Loucy (cell line): ENCODE data around the gene KRTAP10-10.
"Not testable (repeated sequence)": the region's sequence is repeated elsewhere in the genome, so short reads cannot be mapped to it uniquely, and the experiment has no call there.

Experiments
- H2AFZ ChIP-seq: fragments of 200-600 bp; sonication (generic); 2 replicates; pipeline ENCODE4 v1.6.0; 2016; ENCODE audit warnings: antibody characterized with exemption, mild to moderate bottlenecking, low read length, moderate library complexity
- H3F3A ChIP-seq: fragments of 200-600 bp; 2 replicates; pipeline ENCODE4 v1.6.0; 2016; ENCODE audit warnings: antibody characterized with exemption, low read depth, mild to moderate bottlenecking
- H3K27me3 ChIP-seq: fragments of 200-600 bp; sonication (generic); 2 replicates; pipeline ENCODE4 v1.6.1; 2014; ENCODE audit warnings: low read length, mild to moderate bottlenecking; ENCODE audit not compliant: insufficient read depth, poor library complexity, severe bottlenecking
- H3K36me3 ChIP-seq: fragments of 200-600 bp; sonication (generic); 2 replicates; pipeline ENCODE4 v1.6.1; 2016; ENCODE audit warnings: low read length; ENCODE audit not compliant: insufficient read depth
- H3K4me1 ChIP-seq: fragments of 200-600 bp; sonication (generic); 2 replicates; pipeline ENCODE4 v1.5.1; 2014; ENCODE audit warnings: low read length, mild to moderate bottlenecking; ENCODE audit not compliant: insufficient read depth, poor library complexity, severe bottlenecking
- H3K4me2 ChIP-seq: fragments of 200-600 bp; sonication (generic); 2 replicates; pipeline ENCODE4 v1.6.0; 2014; ENCODE audit warnings: antibody characterized with exemption, low read length, low read depth, mild to moderate bottlenecking; ENCODE audit not compliant: poor library complexity, severe bottlenecking
- H3K4me3 ChIP-seq: fragments of 200-600 bp; sonication (generic); 2 replicates; pipeline ENCODE4 v1.5.1; 2014; ENCODE audit warnings: low read length, mild to moderate bottlenecking, mixed read lengths; ENCODE audit not compliant: poor library complexity, severe bottlenecking
- H3K79me2 ChIP-seq: fragments of 200-600 bp; sonication (generic); 2 replicates; pipeline ENCODE4 v1.6.1; 2014; ENCODE audit warnings: low read length; ENCODE audit not compliant: insufficient read depth
- H3K9ac ChIP-seq: fragments of 200-600 bp; sonication (generic); 2 replicates; pipeline ENCODE4 v1.6.0; 2014; ENCODE audit warnings: mild to moderate bottlenecking, low read depth, low read length, moderate library complexity; ENCODE audit not compliant: poor library complexity, severe bottlenecking
- H3K9me2 ChIP-seq: fragments of 200-600 bp; sonication (generic); replicated peaks from 2 replicates; pipeline ENCODE4 v1.6.1; 2016; ENCODE audit warnings: low read depth, low read length, mixed read lengths
- H3K9me3 ChIP-seq: fragments of 200-600 bp; sonication (generic); 2 replicates; pipeline ENCODE4 v1.6.1; 2014; ENCODE audit warnings: mild to moderate bottlenecking, antibody characterized with exemption, low read length, low read depth; ENCODE audit not compliant: insufficient read depth
- H4K20me1 ChIP-seq: fragments of 200-600 bp; sonication (generic); 2 replicates; pipeline ENCODE4 v1.6.0; 2014; ENCODE audit warnings: antibody characterized with exemption, low read length, mild to moderate bottlenecking; ENCODE audit not compliant: insufficient read depth, poor library complexity, severe bottlenecking
- CTCF ChIP-seq: fragments of 200-600 bp; sonication (generic); conservative IDR thresholded peaks from 2 replicates; pipeline ENCODE4 v1.5.1; 2014; ENCODE audit warnings: mild to moderate bottlenecking, antibody characterized with exemption, low read length
- EZH2phosphoT487 ChIP-seq: fragments of 200-600 bp; IDR thresholded peaks from 2 replicates; pipeline ENCODE4 v1.6.1; 2018; ENCODE audit warnings: antibody characterized with exemption, mild to moderate bottlenecking, moderate library complexity, borderline replicate concordance

The KRTAP10-10 gene

GRCh38 chr21:44636209-44637017 is 743 bp upstream of the KRTAP10-10 start:
- H4K20me1 ChIP-seq: no peaks in the 10 kb centered on the region
- no peak overlapping the region for H3K4me3 ChIP-seq
- no peak overlapping the region for H3K4me2 ChIP-seq
- peaks cover 7% of the 10 kb centered on the region; the same call in 1 of the 2 replicates for H3K9me3 ChIP-seq
- H3K79me2 ChIP-seq: no peaks in the 10 kb centered on the region
- no peaks in the 10 kb centered on the region for H3K4me1 ChIP-seq
- TF ChIP-seq EZH2phosphoT487: no peak
- TF ChIP-seq CTCF: no peak
- H3K9me2 ChIP-seq: no peaks in the 10 kb centered on the region
- H3K9ac ChIP-seq: no peak overlapping the region
- no peaks in the 10 kb centered on the region for H3F3A ChIP-seq
- H2AFZ ChIP-seq: no peak overlapping the region
- no peaks in the 10 kb centered on the region for H3K36me3 ChIP-seq
- no peaks in the 10 kb centered on the region for H3K27me3 ChIP-seq

GRCh38 chr21:44637851-44638348 is 744 bp downstream of the KRTAP10-10 start:
- H4K20me1 ChIP-seq, H3K36me3 ChIP-seq, H2AFZ ChIP-seq, H3F3A ChIP-seq, H3K4me2 ChIP-seq, H3K4me3 ChIP-seq, H3K9ac ChIP-seq, H3K27me3 ChIP-seq, H3K9me2 ChIP-seq, H3K4me1 ChIP-seq, H3K9me3 ChIP-seq, H3K79me2 ChIP-seq: not testable (repeated sequence)

DNA sequence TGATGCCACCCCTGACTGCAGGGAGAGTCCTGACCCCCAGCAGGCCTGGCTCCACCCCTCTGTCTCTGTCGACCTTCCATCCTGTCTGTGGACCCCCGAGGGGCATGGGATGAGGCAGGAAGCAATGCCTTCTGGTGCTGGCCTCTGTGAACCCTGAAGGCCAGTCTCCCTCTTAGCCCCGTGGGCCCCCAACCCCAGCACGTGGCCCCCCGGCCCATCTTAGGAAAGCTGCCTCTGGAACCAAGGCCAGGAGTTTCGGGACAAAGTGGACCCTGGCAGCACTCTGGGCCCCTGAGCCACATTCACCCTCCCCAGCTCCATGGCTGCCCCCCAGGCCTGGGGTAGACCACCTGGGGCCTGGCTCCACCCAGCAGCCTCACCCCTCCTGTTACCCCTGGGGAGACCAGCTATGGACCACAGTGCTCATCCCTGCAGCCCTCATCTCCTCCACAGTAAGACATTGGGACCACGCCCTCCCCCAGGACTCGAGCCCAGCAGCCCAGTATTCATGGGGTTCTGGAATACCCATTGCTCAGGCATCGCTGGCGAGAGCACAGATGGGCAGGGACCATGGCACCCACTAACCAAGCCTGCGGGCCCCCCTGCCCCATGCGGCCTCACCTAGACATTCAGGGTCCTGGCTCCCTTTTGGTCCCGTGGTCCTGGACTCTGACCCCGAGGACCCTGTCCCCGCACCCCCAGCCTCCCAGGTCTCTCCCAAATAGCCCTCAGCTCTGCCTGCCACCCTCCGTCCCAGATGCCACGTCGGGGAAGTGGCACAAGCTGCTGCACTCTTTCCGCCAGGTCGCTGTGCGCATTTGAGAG is 1.6 kb downstream of the KRTAP10-10 start:
- H3K9ac ChIP-seq, H3K4me3 ChIP-seq, H2AFZ ChIP-seq, H3K79me2 ChIP-seq, H3K4me1 ChIP-seq, H3F3A ChIP-seq, H3K4me2 ChIP-seq, H4K20me1 ChIP-seq, H3K9me3 ChIP-seq, H3K9me2 ChIP-seq, H3K27me3 ChIP-seq, H3K36me3 ChIP-seq: not testable (repeated sequence)

- H3K4me1 ChIP-seq: no peaks in the 10 kb centered on the region
- no peaks in the 10 kb centered on the region for H4K20me1 ChIP-seq
- no peak overlapping the region for H3K4me2 ChIP-seq
- H3K27me3 ChIP-seq: no peaks in the 10 kb centered on the region
- no peaks in the 10 kb centered on the region for H3K79me2 ChIP-seq
- H3K36me3 ChIP-seq: no peaks in the 10 kb centered on the region
- H3F3A ChIP-seq: no peaks in the 10 kb centered on the region
- no peak overlapping the region for H3K4me3 ChIP-seq
- H3K9me2 ChIP-seq: no peaks in the 10 kb centered on the region
- H3K9me3 ChIP-seq: peaks cover 10% of the 10 kb centered on the region; the same call in 1 of the 2 replicates
- no peak for TF ChIP-seq CTCF
- no peak for TF ChIP-seq EZH2phosphoT487
- H2AFZ ChIP-seq: no peak overlapping the region
- no peak overlapping the region for H3K9ac ChIP-seq
Observed at GRCh38 chr21:44639331-44639655, 2.1 kb downstream of the KRTAP10-10 start.
